Body of pancreas (tissue), 4 donors: ENCODE data around the gene FCN1. TPM values are rescaled to one million over a fixed set of nuclear protein-coding genes. Genes with fewer than 3 reads are reported as not detected.

Experiments
- ATAC-seq: fragments of 150-250 bp; one replicate; pipeline ENCODE4 v1.9.1; 2016
- DNase-seq, 4 donors: peaks; one replicate each; pipeline ENCODE4 v3.0.0-alpha.2; 2019
- H3K27ac ChIP-seq, 4 donors: fragments of 200-600 bp; sonication (generic); 1 replicate in 3 of 4; 2 replicates in 1 of 4; pipeline versions ENCODE4 v1.5.1 to v1.6.1; 2016 to 2019; ENCODE audit warnings: mild to moderate bottlenecking in 1 of 4, mixed read lengths in 1 of 4, moderate library complexity in 1 of 4
- H3K27me3 ChIP-seq, 2 donors: fragments of 200-600 bp; sonication (generic); one replicate each; pipeline ENCODE4 v1.6.0; 2016; ENCODE audit warnings: mild to moderate bottlenecking in 1 of 2
- H3K36me3 ChIP-seq, 2 donors: fragments of 200-600 bp; sonication (generic); replicated peaks in 1 of 2; 2 replicates each; pipeline ENCODE4 v1.5.1; 2016; ENCODE audit warnings: low read depth in 2 of 2; ENCODE audit not compliant: insufficient read depth in 1 of 2
- H3K4me1 ChIP-seq: fragments of 200-600 bp; sonication (generic); one replicate; pipeline ENCODE4 v1.6.0; 2016
- H3K4me3 ChIP-seq, 2 donors: fragments of 200-600 bp; sonication (generic); 1 replicate in 1 of 2; 2 replicates in 1 of 2; pipeline ENCODE4 v1.5.1; 2016 to 2019
- H3K9me3 ChIP-seq, 3 donors: fragments of 200-600 bp; sonication (generic); 1 replicate in 2 of 3; 2 replicates in 1 of 3; pipeline ENCODE4 v1.5.1; 2016
- CTCF ChIP-seq, 7 experiments: fragments of 450-650 bp in 4 of 7; fragments of 200-600 bp in 3 of 7; sonication (generic) in 3 of 7; IDR thresholded peaks; one replicate each; pipeline ENCODE4 v1.5.1; 2016 to 2019; ENCODE audit warnings: antibody characterized with exemption in 7 of 7
- POLR2A ChIP-seq, 3 donors: fragments of 450-650 bp; IDR thresholded peaks; one replicate each; pipeline ENCODE4 v1.6.1; 2016; ENCODE audit warnings: antibody characterized with exemption in 3 of 3, mild to moderate bottlenecking in 2 of 3
- WGBS, 2 donors: methylation state at CpG; one replicate each; pipeline ENCODE4 v1.1.5; 2017; 5-methylcytosine and 5-hydroxymethylcytosine counted together
- intact Hi-C: fragments of 100-400 bp; cut with DNase I; formaldehyde crosslinking; loops from one replicate; pipeline ENCODE4 v1.15.1; 2023
- total RNA-seq, 2 donors: library from RNA; depleted of rRNA; stranded (reverse); fragments of >200 nt; gene quantifications; one replicate each; pipeline ENCODE4 v1.1.0, GENCODE V29; 2016

Gene FCN1
- total RNA-seq, 2 donors from 2014 or later = not detected

- intact Hi-C loops = no loop called here
- 62 to 72% methylated on average over 11 to 13 of the region's 13 CpGs for WGBS, 2 donors
- no peak overlapping the region for H3K4me3 ChIP-seq
- H3K9me3 ChIP-seq = no peaks in the 10 kb centered on the region
- no peaks in the 10 kb centered on the region for H3K36me3 ChIP-seq
- DNase-seq = peak in 1 of 4 donors; percentile 42
- ATAC-seq = no peak
- peaks cover 0 to 4% of the 10 kb centered on the region in 2 donors for H3K27me3 ChIP-seq
- H3K4me1 ChIP-seq = no peaks in the 10 kb centered on the region
- TF ChIP-seq CTCF (IDR thresholded peaks at IDR 0.05) (no peak), POLR2A (IDR thresholded peaks at IDR 0.05) (no peak)
- H3K27ac ChIP-seq = no peak overlapping the region
These were observed 18.8 kb upstream of the FCN1 start for GRCh38 chr9:134936346-134937163.

- intact Hi-C loops = no loop called here
- H3K4me1 ChIP-seq = no peaks in the 10 kb centered on the region
- H3K4me3 ChIP-seq = no peak overlapping the region
- no peak overlapping the region for H3K27ac ChIP-seq
- no peak for TF ChIP-seq CTCF (IDR thresholded peaks at IDR 0.05)
- TF ChIP-seq POLR2A (IDR thresholded peaks at IDR 0.05) = no peak
- 70 to 76% methylated on average over 25 to 26 of the region's 27 CpGs for WGBS, 2 donors
- H3K9me3 ChIP-seq = no peaks in the 10 kb centered on the region
- no peaks in the 10 kb centered on the region for H3K36me3 ChIP-seq
- H3K27me3 ChIP-seq = peaks cover 0 to 4% of the 10 kb centered on the region in 2 donors
- DNase-seq = no peak
- ATAC-seq = no peak
These were observed 18.1 kb upstream of the FCN1 start for GRCh38 chr9:134935701-134936345.

- WGBS, 2 donors = 53 to 64% methylated on average over 12 to 17 of the region's 17 CpGs
- TF ChIP-seq POLR2A (IDR thresholded peaks at IDR 0.05) (no peak), CTCF (IDR thresholded peaks at IDR 0.05) (no peak)
- intact Hi-C loops = no loop called here
- H3K36me3 ChIP-seq = no peaks in the 10 kb centered on the region
- no peak overlapping the region for H3K4me3 ChIP-seq
- H3K27ac ChIP-seq = no peak overlapping the region
- no peaks in the 10 kb centered on the region for H3K4me1 ChIP-seq
- peaks cover 0 to 4% of the 10 kb centered on the region in 2 donors for H3K27me3 ChIP-seq
- ATAC-seq (no peak), DNase-seq (no peak)
- H3K9me3 ChIP-seq = no peaks in the 10 kb centered on the region
These were observed 17.4 kb upstream of the FCN1 start for GRCh38 chr9:134935056-134935640.

GRCh38 chr9:134933076-134933659 lies 15.5 kb upstream of the FCN1 start:
- no peak overlapping the region for H3K4me3 ChIP-seq
- TF ChIP-seq CTCF (IDR thresholded peaks at IDR 0.05) (no peak), POLR2A (IDR thresholded peaks at IDR 0.05) (no peak)
- H3K4me1 ChIP-seq = no peaks in the 10 kb centered on the region
- intact Hi-C loops = no loop called here
- H3K36me3 ChIP-seq = no peaks in the 10 kb centered on the region
- H3K27ac ChIP-seq = no peak overlapping the region
- 81% methylated on average over 10 of the region's 10 CpGs for WGBS, 2 donors
- H3K9me3 ChIP-seq = no peaks in the 10 kb centered on the region
- no peak for DNase-seq
- peaks cover 0 to 4% of the 10 kb centered on the region in 2 donors for H3K27me3 ChIP-seq
- ATAC-seq = no peak
